Measurements from ENCODE around the gene FAM222A. TPM values are rescaled to one million over a fixed set of nuclear protein-coding genes. Genes with fewer than 3 reads are reported as not detected.

Gene FAM222A
- total RNA-seq, 1 experiment from 2014 or later, result 2.8 TPM

- H3K9ac ChIP-seq (ENCODE audit: extremely low read depth, insufficient read length, low read length), result no peak overlapping the region
- H2BK5ac ChIP-seq (ENCODE audit: insufficient read length, low read length), result no peak overlapping the region
- no peak for DNase-seq
- H3K27me3 Mint-ChIP-seq (ENCODE audit: low read depth), result peaks cover 48% of the 10 kb centered on the region
- no peak overlapping the region for H2BK120ac ChIP-seq (ENCODE audit: low read depth, low read length, poor library complexity, severe bottlenecking)
- no peaks in the 10 kb centered on the region for H3K79me1 ChIP-seq (ENCODE audit: insufficient read depth, low read depth, low read length, poor library complexity, severe bottlenecking)
- no peak overlapping the region for H4K91ac ChIP-seq (ENCODE audit: insufficient read length, low read depth, low read length)
- no peak overlapping the region for H3T11ph ChIP-seq (ENCODE audit: low read length)
- H2BK12ac ChIP-seq (ENCODE audit: insufficient read length, low read depth, low read length), result no peak overlapping the region
- peak overlapping the region; percentile 42 for H3K4me2 ChIP-seq (ENCODE audit: insufficient read depth, insufficient read length, low read length)
- no peak overlapping the region for H2BK15ac ChIP-seq (ENCODE audit: low read depth, low read length)
- H3K56ac ChIP-seq (ENCODE audit: insufficient read length, low read depth, low read length), result no peak overlapping the region
- WGBS (ENCODE audit: extremely low coverage, insufficient read length, low lambda C conversion rate), result no CpG with 5 or more reads among the region's 18 CpGs
- H3K9me3 Mint-ChIP-seq, result no peaks in the 10 kb centered on the region
- H3K18ac ChIP-seq (ENCODE audit: insufficient read length, low read depth, low read length), result no peak overlapping the region
- H3K4ac ChIP-seq (ENCODE audit: low read depth, low read length), result no peak overlapping the region
- no peak overlapping the region for H3K23ac ChIP-seq (ENCODE audit: insufficient read length, low read depth, low read length)
- no peak overlapping the region for H4K5ac ChIP-seq (ENCODE audit: insufficient read length, low read depth, low read length)
- no peaks in the 10 kb centered on the region for H4K20me1 ChIP-seq (ENCODE audit: control insufficient read depth, insufficient read depth, insufficient read length)
- no peaks in the 10 kb centered on the region for H3K4me1 ChIP-seq (ENCODE audit: insufficient read depth, low read length)
- H3K27ac Mint-ChIP-seq, result no peak overlapping the region
- peaks cover 4% of the 10 kb centered on the region for H3K23me2 ChIP-seq (ENCODE audit: insufficient read length, low read depth, low read length, poor library complexity, severe bottlenecking)
- no peaks in the 10 kb centered on the region for H3K36me3 Mint-ChIP-seq (ENCODE audit: insufficient read depth in 1 of 3, low read depth in 3 of 3)
- H3K79me2 ChIP-seq (ENCODE audit: insufficient read depth, low read length), result no peaks in the 10 kb centered on the region
- no peak for TF ChIP-seq CTCF (conservative IDR thresholded peaks at IDR 0.05)
- no peak overlapping the region for H2AFZ ChIP-seq (ENCODE audit: low read length)
- H2BK20ac ChIP-seq (ENCODE audit: low read depth, low read length, poor library complexity, severe bottlenecking), result no peak overlapping the region
- no peaks in the 10 kb centered on the region; the same call in 1 of the 2 replicates for H3K27me3 ChIP-seq (ENCODE audit: insufficient read depth, low read length)
- H3K9me3 ChIP-seq (ENCODE audit: control insufficient read depth, low read depth, low read length), result no peaks in the 10 kb centered on the region
- no peak overlapping the region for H3K14ac ChIP-seq (ENCODE audit: insufficient read depth, low read length)
- peak overlapping the region in 1 of 2 experiments; percentile 62; a peak in 2 of 5 replicates for H3K4me3 Mint-ChIP-seq
- no peak overlapping the region for H3K27ac ChIP-seq (ENCODE audit: insufficient read length, low read depth, low read length)
- H4K8ac ChIP-seq (replicated peaks; ENCODE audit: insufficient read length, low read depth, low read length), result no peak overlapping the region
- peaks cover 20 to 47% of the 10 kb centered on the region in 2 experiments for H3K4me1 Mint-ChIP-seq
- no peak overlapping the region for H2AK5ac ChIP-seq (ENCODE audit: insufficient read length, low read length)
Measured at GRCh38 chr12:109717390-109718357, 4.0 kb downstream of the FAM222A start.

Measured in H9 (cell line).